CD4-positive, alpha-beta memory T cell (primary cell): ENCODE measurements around the gene GLO1. TPM values are rescaled to one million over a fixed set of nuclear protein-coding genes. Genes with fewer than 3 reads are reported as not detected.

Experiments used
- CTCF ChIA-PET: fragments of 350-600 bp; sonication (Branson Sonifier 250); formaldehyde crosslinking; loops from one replicate; lab custom pipeline; 2021; ENCODE audit warnings: inconsistent platforms; ENCODE audit not compliant: partially characterized antibody; lab: Charles Lee
- POLR2A ChIA-PET: fragments of 350-600 bp; sonication (Branson Sonifier 250); formaldehyde crosslinking; loops from one replicate; lab custom pipeline; 2021; ENCODE audit not compliant: partially characterized antibody; lab: Charles Lee
- DNase-seq, 5 donors: peaks; one replicate each; pipeline versions ENCODE4 v3.0.0 to v3.0.0-alpha.2; 2020 to 2022; ENCODE audit warnings: mixed read lengths in 1 of 5
- H3K27ac ChIP-seq: one replicate; pipeline ENCODE4 v1.7.0; 2013; ENCODE audit warnings: low read depth, low read length
- H3K27me3 ChIP-seq: 2 replicates; pipeline ENCODE4 v1.7.0; 2013; ENCODE audit warnings: mild to moderate bottlenecking, low read length, moderate library complexity; ENCODE audit not compliant: insufficient read depth
- H3K36me3 ChIP-seq: 2 replicates; pipeline ENCODE4 v1.7.0; 2013; ENCODE audit warnings: mild to moderate bottlenecking, low read length, moderate library complexity; ENCODE audit not compliant: insufficient read depth
- H3K4me1 ChIP-seq: 2 replicates; pipeline ENCODE4 v1.7.0; 2013; ENCODE audit warnings: mild to moderate bottlenecking, low read length, moderate library complexity; ENCODE audit not compliant: insufficient read depth
- H3K4me3 ChIP-seq, 2 donors: one replicate each; pipeline ENCODE4 v1.7.0; 2013; ENCODE audit warnings: low read length in 2 of 2, mild to moderate bottlenecking in 1 of 2
- H3K9me3 ChIP-seq, 2 donors: one replicate each; pipeline ENCODE4 v1.7.0; 2013; ENCODE audit warnings: low read length in 2 of 2, control low read depth in 1 of 2; ENCODE audit not compliant: control insufficient read depth in 1 of 2
- H3K27ac Mint-ChIP-seq, 7 donors: one replicate each; pipeline ENCODE4 v1.8.0; 2020 to 2021; ENCODE audit warnings: mixed read lengths in 7 of 7, mild to moderate bottlenecking in 6 of 7, inconsistent platforms in 3 of 7, moderate library complexity in 3 of 7
- H3K27me3 Mint-ChIP-seq, 2 donors: one replicate each; pipeline ENCODE4 v1.8.0; 2020 to 2021; ENCODE audit warnings: mixed read lengths in 2 of 2
- H3K36me3 Mint-ChIP-seq, 2 donors: one replicate each; pipeline ENCODE4 v1.8.0; 2020 to 2021; ENCODE audit warnings: mixed read lengths in 2 of 2, inconsistent platforms in 1 of 2, mild to moderate bottlenecking in 1 of 2
- H3K4me1 Mint-ChIP-seq, 4 donors: one replicate each; pipeline ENCODE4 v1.8.0; 2020 to 2021; ENCODE audit warnings: mixed read lengths in 4 of 4, mild to moderate bottlenecking in 1 of 4
- H3K4me3 Mint-ChIP-seq, 8 donors: one replicate each; pipeline ENCODE4 v1.8.0; 2020 to 2021; ENCODE audit warnings: mixed read lengths in 8 of 8, mild to moderate bottlenecking in 7 of 8, moderate library complexity in 6 of 8, inconsistent platforms in 3 of 8
- H3K9me3 Mint-ChIP-seq, 8 donors: one replicate each; pipeline ENCODE4 v1.8.0; 2020 to 2021; ENCODE audit warnings: mixed read lengths in 8 of 8, mild to moderate bottlenecking in 5 of 8, inconsistent platforms in 3 of 8, moderate library complexity in 1 of 8
- intact Hi-C: fragments of 100-400 bp; cut with micrococcal nuclease; formaldehyde crosslinking; loops from one replicate; pipeline ENCODE4 v1.15.1; 2023
- polyA plus RNA-seq, 2 donors: library from polyadenylated mRNA; unstranded; fragments of 300-500 nt; fragmentation: Illumina TruSeq; gene quantifications; one replicate each; pipeline ENCODE4 v1.2.3, GENCODE V29; 2021
- total RNA-seq, 2 experiments: library from RNA; stranded (reverse); gene quantifications; one replicate each; pipeline ENCODE4 v1.2.3, GENCODE V29; 2021

GLO1 gene
- total and polyA plus RNA-seq, 4 experiments from 2014 or later: 28.3 to 172 (median 55.5) TPM

DNA sequence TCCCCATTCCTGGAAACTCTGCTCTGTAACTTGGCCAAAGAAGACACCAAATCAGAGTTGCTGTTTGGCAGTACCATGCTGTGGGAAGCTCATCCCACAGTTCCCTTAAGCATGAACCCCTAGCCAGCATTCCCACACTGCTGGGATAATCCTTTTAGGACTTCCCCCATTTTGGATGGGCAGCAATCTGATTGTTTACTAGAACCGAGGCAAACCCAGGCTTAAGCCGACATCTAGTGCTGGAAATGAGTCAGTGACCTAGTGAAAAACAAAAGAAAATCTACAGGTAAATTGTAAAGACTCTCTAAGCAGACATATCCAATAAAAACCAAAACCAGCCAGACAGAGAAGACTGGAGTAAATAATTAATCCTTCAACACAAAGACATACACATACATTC is 17.4 kb upstream of the GLO1 start:
- H3K36me3 Mint-ChIP-seq: peaks cover 0 to 7% of the 10 kb centered on the region in 2 donors
- ChIA-PET POLR2A (no interaction called here), CTCF (interaction anchor here (0.6 kb wide), 1 partner anchor 19 kb away, joined by 3 read pairs; no protein-coding TSS in a partner anchor)
- peaks cover 22 to 31% of the 10 kb centered on the region in 2 donors for H3K27me3 Mint-ChIP-seq
- intact Hi-C loops: no loop called here
- no peaks in the 10 kb centered on the region for H3K27me3 ChIP-seq
- no peaks in the 10 kb centered on the region for H3K36me3 ChIP-seq
- H3K27ac ChIP-seq: no peak overlapping the region
- peaks cover 0 to 12% (median 5%) of the 10 kb centered on the region in 8 donors for H3K9me3 Mint-ChIP-seq
- no peak overlapping the region for H3K27ac Mint-ChIP-seq
- H3K4me3 Mint-ChIP-seq: no peak overlapping the region
- no peak overlapping the region for H3K4me3 ChIP-seq
- H3K4me1 ChIP-seq: peaks cover 3% of the 10 kb centered on the region
- H3K9me3 ChIP-seq: no peaks in the 10 kb centered on the region
- no peak for DNase-seq
- H3K4me1 Mint-ChIP-seq: peaks cover 2 to 7% (median 5%) of the 10 kb centered on the region in 4 donors

GRCh38 chr6:38719358-38719757 is 16.4 kb upstream of the GLO1 start:
- H3K4me3 ChIP-seq: no peak overlapping the region
- H3K4me1 ChIP-seq: peaks cover 11% of the 10 kb centered on the region
- Mint-ChIP-seq H3K27ac (no peak overlapping the region), H3K9me3 (peaks cover 0 to 12% (median 5%) of the 10 kb centered on the region in 8 donors), H3K4me1 (peaks cover 3 to 12% (median 8%) of the 10 kb centered on the region in 4 donors), H3K36me3 (peaks cover 0 to 7% of the 10 kb centered on the region in 2 donors), H3K27me3 (peaks cover 22 to 31% of the 10 kb centered on the region in 2 donors), H3K4me3 (no peak overlapping the region)
- intact Hi-C loops: no loop called here
- no peak for DNase-seq
- CTCF ChIA-PET: no interaction called here
- no peaks in the 10 kb centered on the region for H3K27me3 ChIP-seq
- no peak overlapping the region for H3K27ac ChIP-seq
- no peaks in the 10 kb centered on the region for H3K36me3 ChIP-seq
- POLR2A ChIA-PET: no interaction called here
- no peaks in the 10 kb centered on the region for H3K9me3 ChIP-seq

GRCh38 chr6:38716825-38717224 is 13.9 kb upstream of the GLO1 start:
- Histone ChIP-seq H3K36me3 (no peaks in the 10 kb centered on the region), H3K27me3 (no peaks in the 10 kb centered on the region), H3K4me1 (peaks cover 24% of the 10 kb centered on the region), H3K9me3 (no peaks in the 10 kb centered on the region), H3K4me3 (no peak overlapping the region), H3K27ac (no peak overlapping the region)
- DNase-seq: no peak
- CTCF ChIA-PET: interaction anchor here (1.4 kb wide), 1 partner anchor 14 kb away, joined by 3 read pairs; the partner anchor contains the start of gene GLO1
- no peak overlapping the region for H3K4me3 Mint-ChIP-seq
- H3K27ac Mint-ChIP-seq: no peak overlapping the region
- intact Hi-C loops: no loop called here
- H3K36me3 Mint-ChIP-seq: peaks cover 0 to 7% of the 10 kb centered on the region in 2 donors
- peaks cover 14 to 23% (median 17%) of the 10 kb centered on the region in 4 donors for H3K4me1 Mint-ChIP-seq
- peaks cover 0 to 12% (median 5%) of the 10 kb centered on the region in 8 donors for H3K9me3 Mint-ChIP-seq
- POLR2A ChIA-PET: interaction anchor here (0.6 kb wide), 1 partner anchor 17 kb away, joined by 4 read pairs; no protein-coding TSS in a partner anchor
- H3K27me3 Mint-ChIP-seq: peaks cover 22 to 30% of the 10 kb centered on the region in 2 donors

GRCh38 chr6:38715016-38715689 is 12.2 kb upstream of the GLO1 start, which contains the start of gene DNAH8:
TSS of gene DNAH8 (plus strand) at chr6:38715311. CDS start at chr6:38722810, 7,499 bp downstream.
- no peaks in the 10 kb centered on the region for H3K27me3 ChIP-seq
- Mint-ChIP-seq H3K36me3 (no peaks in the 10 kb centered on the region), H3K4me3 (peak within 1 kb of the TSS; percentile 55 to 72 (median 66)), H3K4me1 (peaks cover 14 to 23% (median 17%) of the 10 kb centered on the region in 4 donors), H3K27ac (peak within 1 kb of the TSS in 5 of 7 donors; percentile 10 to 89 (median 71)), H3K9me3 (peaks cover 0 to 5% (median 0%) of the 10 kb centered on the region in 8 donors), H3K27me3 (peaks cover 25 to 26% of the 10 kb centered on the region in 2 donors)
- peak within 1 kb of the TSS in 1 of 2 donors; percentile 16 for H3K4me3 ChIP-seq
- no peak for DNase-seq
- no peak within 1 kb of the TSS for H3K27ac ChIP-seq
- peaks cover 24% of the 10 kb centered on the region for H3K4me1 ChIP-seq
- peaks cover 0 to 3% of the 10 kb centered on the region in 2 donors for H3K9me3 ChIP-seq
- intact Hi-C loops: no loop called here
- H3K36me3 ChIP-seq: no peaks in the 10 kb centered on the region
- CTCF ChIA-PET: interaction anchor here (2.0 kb wide), 1 partner anchor 11 kb away, joined by 7 read pairs; the partner anchor contains the start of gene GLO1
- POLR2A ChIA-PET: interaction anchor here (0.6 to 2.4 kb wide), 3 partner anchors 12 to 13 kb away, joined by 3 to 38 read pairs (median 7); partner anchors contain the start of gene GLO1

DNA sequence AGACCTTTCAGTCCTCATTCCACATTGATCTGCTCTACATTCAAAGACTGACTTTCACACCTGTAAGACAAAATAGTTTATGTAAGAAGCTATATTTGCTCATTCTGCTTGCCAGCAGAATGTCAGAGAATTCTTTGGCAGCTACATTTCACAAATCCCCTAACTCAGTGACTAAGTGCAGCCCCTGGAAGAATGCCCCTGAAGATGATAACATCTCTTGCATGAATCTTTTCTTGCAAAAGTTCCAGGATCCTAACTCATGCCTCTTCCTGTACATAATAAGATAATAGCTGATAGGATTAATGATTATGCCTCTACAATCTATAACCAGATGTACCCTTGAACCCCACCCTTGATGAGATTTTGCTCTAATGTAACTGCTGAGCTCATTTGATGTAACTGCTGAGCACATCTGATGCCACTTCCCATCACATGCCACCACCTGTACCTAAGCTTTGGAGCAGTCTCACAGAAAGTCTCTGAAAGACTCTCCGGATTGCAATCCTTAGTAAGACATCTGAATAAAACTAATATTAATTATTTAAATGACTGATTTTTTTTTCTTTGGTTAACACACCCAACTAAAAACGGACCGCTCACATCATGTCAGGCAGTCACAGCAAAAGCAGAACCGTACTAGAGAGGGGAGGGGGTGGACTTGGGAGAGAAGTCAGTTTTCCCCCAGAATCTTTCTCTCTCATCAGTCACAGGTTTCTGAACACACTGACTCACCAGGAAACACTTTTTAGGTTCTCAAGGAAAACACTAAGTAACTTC is 11.5 kb upstream of the GLO1 start:
- Histone ChIP-seq H3K27me3 (no peaks in the 10 kb centered on the region), H3K9me3 (peaks cover 0 to 3% of the 10 kb centered on the region in 2 donors), H3K4me1 (peaks cover 24% of the 10 kb centered on the region), H3K27ac (no peak overlapping the region), H3K4me3 (peak overlapping the region in 1 of 2 donors; percentile 16), H3K36me3 (no peaks in the 10 kb centered on the region)
- no peak for DNase-seq
- ChIA-PET POLR2A (interaction anchor here (0.6 to 2.4 kb wide), 9 partner anchors 10 to 1839 kb away, joined by 3 to 38 read pairs (median 3); partner anchors contain the start of genes BTBD9, GLO1 and MDGA1), CTCF (interaction anchor here (0.9 to 2.0 kb wide), 3 partner anchors 9 to 43 kb away, joined by 3 to 7 read pairs (median 4); partner anchors contain the start of gene GLO1)
- no peaks in the 10 kb centered on the region for H3K36me3 Mint-ChIP-seq
- peak overlapping the region in 7 of 8 donors; percentile 55 to 72 (median 65) for H3K4me3 Mint-ChIP-seq
- H3K27me3 Mint-ChIP-seq: peaks cover 21 to 25% of the 10 kb centered on the region in 2 donors
- intact Hi-C loops: loop anchor here (1.0 kb wide), 1 partner anchor 11 kb away; the partner anchor contains the start of gene GLO1
- H3K4me1 Mint-ChIP-seq: peaks cover 14 to 23% (median 17%) of the 10 kb centered on the region in 4 donors
- H3K9me3 Mint-ChIP-seq: peaks cover 0 to 5% (median 0%) of the 10 kb centered on the region in 8 donors
- peak overlapping the region in 5 of 7 donors; percentile 10 to 89 (median 71) for H3K27ac Mint-ChIP-seq

GRCh38 chr6:38713812-38714211 is 10.9 kb upstream of the GLO1 start:
- H3K27ac Mint-ChIP-seq: peak overlapping the region; percentile 10 to 90 (median 79)
- Histone ChIP-seq H3K4me3 (no peak overlapping the region), H3K36me3 (no peaks in the 10 kb centered on the region), H3K4me1 (peaks cover 24% of the 10 kb centered on the region), H3K9me3 (peaks cover 0 to 3% of the 10 kb centered on the region in 2 donors), H3K27me3 (no peaks in the 10 kb centered on the region), H3K27ac (no peak overlapping the region)
- peak; percentile 39 to 66 (median 45) for DNase-seq
- POLR2A ChIA-PET: interaction anchor here (0.6 to 2.4 kb wide), 10 partner anchors 9 to 1839 kb away, joined by 3 to 38 read pairs (median 3); partner anchors contain the start of genes BTBD9, GLO1 and MDGA1
- intact Hi-C loops: loop anchor here (1.0 kb wide), 1 partner anchor 11 kb away; the partner anchor contains the start of gene GLO1
- peaks cover 0 to 5% (median 0%) of the 10 kb centered on the region in 8 donors for H3K9me3 Mint-ChIP-seq
- CTCF ChIA-PET: interaction anchor here (0.9 to 2.0 kb wide), 3 partner anchors 8 to 43 kb away, joined by 3 to 7 read pairs (median 4); partner anchors contain the start of gene GLO1
- H3K36me3 Mint-ChIP-seq: no peaks in the 10 kb centered on the region
- H3K4me3 Mint-ChIP-seq: peak overlapping the region in 6 of 8 donors; percentile 21 to 72 (median 55)
- H3K4me1 Mint-ChIP-seq: peaks cover 14 to 23% (median 17%) of the 10 kb centered on the region in 4 donors
- H3K27me3 Mint-ChIP-seq: peaks cover 16 to 18% of the 10 kb centered on the region in 2 donors
